ENCODE measurements around the gene SLC25A51. TPM values are rescaled to one million over a fixed set of nuclear protein-coding genes. Genes with fewer than 3 reads are reported as not detected.

Gene SLC25A51
- total RNA-seq, 3 donors from 2014 or later (not counting 1 experiment from before 2014, with no cell fraction given): 22.2 to 35.4 (median 33.7) TPM

GRCh38 chr9:37917313-37917731 is 13.4 kb upstream of the SLC25A51 start:
- Mint-ChIP-seq H3K36me3 (no peaks in the 10 kb centered on the region), H3K4me3 (peak overlapping the region; percentile 55), H3K4me1 (peaks cover 24 to 34% of the 10 kb centered on the region in 2 donors), H3K27me3 (ENCODE audit: low read depth in 2 of 2) (no peaks in the 10 kb centered on the region), H3K27ac (peak overlapping the region in 1 of 2 donors; percentile 67), H3K9me3 (no peaks in the 10 kb centered on the region)
- H3K27ac ChIP-seq (ENCODE audit: low read length): no peak overlapping the region
- H3K4me3 ChIP-seq (ENCODE audit: low read length): no peak overlapping the region
- no peak for TF ChIP-seq CTCF (IDR thresholded peaks at IDR 0.05)
- H3K4me1 ChIP-seq (ENCODE audit: control insufficient read depth, insufficient read depth, low read length): peaks cover 13% of the 10 kb centered on the region
- no peaks in the 10 kb centered on the region for H3K36me3 ChIP-seq (ENCODE audit: control insufficient read depth, insufficient read depth, low read length)
- H3K9me3 ChIP-seq (ENCODE audit: control insufficient read depth, insufficient read depth, low read length): no peaks in the 10 kb centered on the region
- no peaks in the 10 kb centered on the region for H3K27me3 ChIP-seq (ENCODE audit: control insufficient read depth, insufficient read depth, low read length)
- ATAC-seq (peak in 1 of 3 donors; percentile 31), DNase-seq (no peak)
- intact Hi-C loops (cut with micrococcal nuclease): no loop called here
- WGBS (ENCODE audit: insufficient coverage): 58% methylated on average over 8 of the region's 8 CpGs

- WGBS (ENCODE audit: insufficient coverage): 91% methylated on average over 18 of the region's 18 CpGs
- Histone ChIP-seq H3K9me3 (ENCODE audit: control insufficient read depth, insufficient read depth, low read length) (no peaks in the 10 kb centered on the region), H3K27me3 (ENCODE audit: control insufficient read depth, insufficient read depth, low read length) (no peaks in the 10 kb centered on the region), H3K27ac (ENCODE audit: low read length) (no peak overlapping the region), H3K4me1 (ENCODE audit: control insufficient read depth, insufficient read depth, low read length) (peaks cover 13% of the 10 kb centered on the region), H3K4me3 (ENCODE audit: low read length) (no peak overlapping the region), H3K36me3 (ENCODE audit: control insufficient read depth, insufficient read depth, low read length) (no peaks in the 10 kb centered on the region)
- Mint-ChIP-seq H3K4me3 (peak overlapping the region; percentile 55), H3K4me1 (peaks cover 24 to 32% of the 10 kb centered on the region in 2 donors), H3K36me3 (no peaks in the 10 kb centered on the region), H3K27me3 (ENCODE audit: low read depth in 2 of 2) (no peaks in the 10 kb centered on the region), H3K27ac (peak overlapping the region in 1 of 2 donors; percentile 67), H3K9me3 (no peaks in the 10 kb centered on the region)
- intact Hi-C loops (cut with micrococcal nuclease): no loop called here
- ATAC-seq (no peak), DNase-seq (no peak)
- no peak for TF ChIP-seq CTCF (IDR thresholded peaks at IDR 0.05)
Observed at GRCh38 chr9:37916471-37917312, 12.8 kb upstream of the SLC25A51 start.

- Mint-ChIP-seq H3K27ac (peak overlapping the region in 1 of 2 donors; percentile 42), H3K4me1 (peaks cover 18 to 26% of the 10 kb centered on the region in 2 donors), H3K27me3 (ENCODE audit: low read depth in 2 of 2) (no peaks in the 10 kb centered on the region), H3K9me3 (no peaks in the 10 kb centered on the region), H3K36me3 (no peaks in the 10 kb centered on the region), H3K4me3 (peak overlapping the region; percentile 9)
- no peaks in the 10 kb centered on the region for H3K36me3 ChIP-seq (ENCODE audit: control insufficient read depth, insufficient read depth, low read length)
- H3K27me3 ChIP-seq (ENCODE audit: control insufficient read depth, insufficient read depth, low read length): no peaks in the 10 kb centered on the region
- WGBS (ENCODE audit: insufficient coverage): 93% methylated on average over 14 of the region's 14 CpGs
- intact Hi-C loops (cut with micrococcal nuclease): no loop called here
- TF ChIP-seq CTCF (IDR thresholded peaks at IDR 0.05): no peak
- H3K9me3 ChIP-seq (ENCODE audit: control insufficient read depth, insufficient read depth, low read length): no peaks in the 10 kb centered on the region
- H3K4me3 ChIP-seq (ENCODE audit: low read length): no peak overlapping the region
- H3K27ac ChIP-seq (ENCODE audit: low read length): no peak overlapping the region
- ATAC-seq: no peak
- H3K4me1 ChIP-seq (ENCODE audit: control insufficient read depth, insufficient read depth, low read length): peaks cover 13% of the 10 kb centered on the region
- no peak for DNase-seq
Observed at GRCh38 chr9:37915911-37916470, 12.1 kb upstream of the SLC25A51 start.

All from natural killer cell (primary cell).